GM18907 (cell line): ENCODE measurements around the gene CACNB4.

Source experiments
- ATAC-seq: cut with Tn5 transposase; IDR thresholded peaks from one replicate; pipeline ENCODE4 v1.9.1; 2021; ENCODE audit warnings: mild to moderate bottlenecking, moderate library complexity; ENCODE audit not compliant: unreplicated experiment

Gene CACNB4

GRCh38 chr2:152089238-152089637 is 9.6 kb downstream of the CACNB4 start:
- no peak for ATAC-seq

DNA sequence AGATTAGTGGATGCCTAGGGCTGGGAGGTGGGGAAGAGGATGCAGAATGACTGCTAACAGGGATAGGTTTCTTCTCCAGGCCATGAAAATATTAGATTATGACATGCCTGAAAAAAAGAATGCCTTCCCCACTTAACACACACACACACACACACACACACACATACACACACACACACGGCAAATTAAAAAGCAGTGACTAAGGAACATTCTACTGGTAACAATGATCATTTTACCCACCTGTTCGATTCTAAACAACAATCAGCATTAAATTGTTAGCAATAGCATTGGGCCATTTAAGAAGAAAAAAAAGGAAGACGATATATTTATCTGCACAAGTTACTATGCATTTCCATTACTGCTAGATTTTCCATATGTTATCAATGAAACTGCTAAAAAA is 10.8 kb downstream of the CACNB4 start:
- ATAC-seq, result no peak

GRCh38 chr2:152086231-152086630 is 12.6 kb downstream of the CACNB4 start:
- no peak for ATAC-seq

GRCh38 chr2:152084076-152084475 is 14.8 kb downstream of the CACNB4 start:
- no peak for ATAC-seq

DNA sequence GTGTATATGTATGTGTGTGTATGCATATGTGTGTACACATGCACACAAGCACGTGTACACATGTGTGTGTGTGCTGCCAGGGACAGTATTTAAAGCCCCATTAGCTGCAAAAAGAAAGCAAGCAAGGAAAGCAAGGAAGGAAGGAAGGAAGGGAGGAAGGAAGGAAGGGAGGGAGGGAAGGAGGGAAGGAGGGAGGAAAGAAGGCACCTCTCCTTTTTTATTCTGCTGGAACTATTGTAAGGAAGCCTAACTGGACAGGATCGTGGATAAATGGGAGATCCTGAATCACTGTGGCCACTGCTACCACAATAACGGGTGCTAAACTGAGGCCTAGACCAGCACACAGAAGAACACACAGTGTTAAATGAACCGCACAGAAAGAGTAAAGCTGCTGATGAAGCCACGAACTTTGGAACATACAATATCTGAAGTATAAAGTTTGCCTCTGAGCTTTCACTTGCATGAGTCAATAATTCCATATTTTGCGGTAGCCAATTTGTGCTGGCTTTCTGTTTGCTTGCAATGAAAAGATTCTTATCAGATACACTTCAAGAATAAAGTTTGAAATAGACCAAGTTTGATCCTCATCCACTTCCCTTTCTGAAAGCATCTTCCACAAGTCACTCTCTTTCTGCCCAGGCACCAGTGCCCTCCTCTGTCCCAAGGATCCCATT is 15.5 kb downstream of the CACNB4 start:
- ATAC-seq, result no peak

DNA sequence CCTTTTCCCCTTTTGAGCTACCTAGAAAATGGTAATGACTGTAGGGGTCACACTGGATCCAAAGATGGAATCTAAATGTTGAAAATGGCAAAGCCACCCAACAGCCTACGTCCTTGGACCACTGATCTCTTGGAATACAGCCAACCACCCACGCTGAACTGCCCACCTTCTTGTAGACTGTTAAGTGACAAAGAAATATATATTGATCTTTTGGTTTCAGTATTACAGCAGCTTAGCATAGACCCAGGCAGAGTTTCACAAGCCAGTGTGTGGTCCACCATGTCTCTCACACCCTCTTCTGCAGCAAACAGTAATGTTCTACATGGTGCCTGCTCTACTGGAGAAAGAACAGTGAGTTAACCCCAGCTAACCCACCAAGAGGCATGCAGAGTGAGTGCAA is 20.2 kb downstream of the CACNB4 start:
- ATAC-seq, result peak; percentile 84

GRCh38 chr2:152078023-152078422 is 20.8 kb downstream of the CACNB4 start:
- ATAC-seq, result no peak

DNA sequence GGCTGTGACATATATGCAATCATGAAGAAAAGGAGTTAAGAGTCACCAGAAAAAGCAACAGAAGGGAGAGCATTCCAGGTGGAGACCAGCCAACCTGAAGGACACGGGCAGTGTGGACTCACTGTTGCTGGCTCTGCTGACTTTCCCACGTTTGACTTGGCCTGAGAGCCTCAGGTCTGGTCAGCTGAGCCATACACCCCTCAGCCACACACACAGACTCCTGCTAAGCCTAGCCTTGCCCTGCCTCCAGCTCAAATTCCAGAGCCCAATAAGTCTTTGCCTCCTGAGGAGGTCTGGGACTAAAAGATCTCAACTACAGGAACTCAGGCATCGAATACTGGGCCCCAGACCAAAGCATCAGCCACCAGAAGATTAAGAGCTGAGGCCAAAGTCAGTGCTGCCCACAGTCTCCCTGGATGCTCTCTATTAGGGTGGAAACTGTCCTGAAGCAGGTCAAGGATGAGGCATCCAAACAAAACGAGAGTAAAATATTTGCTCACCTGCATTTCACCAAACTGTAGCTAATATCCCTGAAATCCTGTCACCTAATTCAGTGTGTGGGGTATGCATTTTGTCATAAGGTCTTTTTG is 23.3 kb downstream of the CACNB4 start:
- ATAC-seq, result no peak

DNA sequence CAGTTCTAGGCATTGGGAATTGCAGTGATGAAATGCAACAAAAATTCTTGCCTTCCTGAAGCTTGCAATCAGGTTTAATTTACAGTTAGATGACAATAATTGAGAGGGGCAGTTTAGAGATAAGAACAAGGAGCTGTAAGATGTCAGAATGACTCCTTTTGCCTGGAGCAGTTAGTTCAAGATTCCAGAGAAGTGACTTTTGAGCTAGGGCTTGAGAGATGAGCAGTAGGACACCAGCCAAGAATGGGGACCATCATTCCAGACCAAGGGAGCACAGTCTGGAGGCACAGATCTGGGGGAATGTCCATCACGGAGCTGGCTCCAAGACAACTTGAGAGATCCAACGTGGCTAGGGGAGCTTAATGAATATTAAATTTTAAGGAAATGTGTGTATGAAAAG is 26.8 kb downstream of the CACNB4 start:
- no peak for ATAC-seq

GRCh38 chr2:152071518-152071917 is 27.3 kb downstream of the CACNB4 start:
- no peak for ATAC-seq

DNA sequence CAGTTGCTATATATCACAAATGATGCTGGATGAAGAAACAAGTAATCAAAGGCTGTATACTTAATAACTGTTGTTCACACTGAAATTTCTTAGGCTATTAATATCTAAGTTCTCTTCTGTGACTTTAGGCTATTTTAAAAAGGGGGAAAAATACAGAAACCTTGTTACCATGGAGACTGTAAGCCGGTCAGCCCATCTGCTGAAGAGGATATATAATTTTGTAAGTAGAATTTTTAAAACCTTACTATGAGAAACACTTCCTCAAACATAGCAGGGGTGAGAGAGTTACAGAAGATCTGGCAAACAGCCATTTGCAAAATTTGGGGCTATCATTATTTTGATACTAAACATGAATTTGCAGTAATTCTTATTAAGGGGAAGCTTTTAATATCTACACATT is 27.8 kb downstream of the CACNB4 start:
- ATAC-seq, result peak; percentile 62

GRCh38 chr2:152068226-152068625 is 30.6 kb downstream of the CACNB4 start:
- ATAC-seq, result no peak

DNA sequence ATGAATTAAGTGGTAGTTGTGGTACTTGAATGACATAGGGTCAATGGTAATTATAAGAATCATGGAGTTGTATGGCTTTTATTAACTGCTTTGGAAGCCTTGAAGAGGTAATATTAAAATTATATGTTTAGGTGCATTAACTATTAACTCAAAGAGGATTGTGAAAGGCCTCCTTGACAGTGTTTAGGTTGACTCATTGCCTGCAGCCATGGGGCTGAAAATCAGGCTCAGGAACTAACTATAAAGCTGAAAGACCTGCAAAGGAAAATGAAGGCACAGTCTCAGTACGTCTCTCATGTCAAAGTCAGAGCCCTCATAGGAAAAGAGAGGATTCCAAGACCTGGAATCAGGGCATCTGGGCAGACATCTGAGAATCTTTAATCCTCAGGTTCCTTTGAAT is 31.0 kb downstream of the CACNB4 start:
- no peak for ATAC-seq

- no peak for ATAC-seq
Measured at GRCh38 chr2:152065945-152066344, 32.9 kb downstream of the CACNB4 start.

GRCh38 chr2:152064001-152064400 is 34.8 kb downstream of the CACNB4 start:
- no peak for ATAC-seq

- no peak for ATAC-seq
Measured at GRCh38 chr2:152063325-152063924, 35.4 kb downstream of the CACNB4 start.

- peak; percentile 78 for ATAC-seq
Measured at GRCh38 chr2:152062125-152063091, 36.4 kb downstream of the CACNB4 start.

DNA sequence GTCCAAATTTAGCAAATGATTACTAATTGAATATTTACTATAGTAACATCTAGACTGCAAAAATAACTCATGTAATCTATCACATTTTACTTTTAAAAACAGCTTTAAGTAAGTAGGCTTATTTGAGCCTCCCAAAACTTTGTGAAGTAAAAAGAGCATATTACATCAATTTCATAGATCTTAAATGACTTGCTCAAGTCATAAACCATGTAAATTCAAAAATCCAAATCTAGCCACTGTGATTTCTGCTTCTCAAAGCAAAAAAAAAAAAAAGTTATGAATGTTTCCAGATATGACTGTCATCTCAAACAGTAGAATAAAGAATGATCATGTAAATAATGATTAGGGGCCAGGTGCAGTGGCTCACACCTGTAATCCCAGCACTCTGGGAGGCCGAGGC is 37.5 kb downstream of the CACNB4 start:
- ATAC-seq, result no peak

DNA sequence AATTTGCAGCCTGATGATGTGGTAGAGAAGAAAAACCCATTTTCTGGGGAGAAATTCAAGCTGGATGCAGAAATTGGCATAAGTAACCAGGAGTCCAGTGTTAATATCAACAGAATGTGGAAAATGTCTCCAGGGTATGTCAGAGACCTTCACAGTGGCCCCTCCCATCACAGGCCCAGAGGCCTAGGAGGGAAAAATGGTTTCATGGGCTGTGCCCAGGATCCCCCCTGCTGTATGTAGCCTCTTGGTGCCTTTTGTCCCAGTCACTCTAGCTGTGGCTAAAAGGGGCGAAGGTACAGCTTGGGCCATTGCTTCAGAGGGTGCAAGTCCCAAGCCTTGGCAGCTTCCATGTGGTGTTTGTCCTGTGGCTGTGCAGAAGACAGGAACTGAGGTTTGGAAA is 40.2 kb downstream of the CACNB4 start:
- no peak for ATAC-seq

GRCh38 chr2:152056418-152056817 is 42.4 kb downstream of the CACNB4 start:
- no peak for ATAC-seq

GRCh38 chr2:152055366-152056108 is 43.3 kb downstream of the CACNB4 start:
- ATAC-seq, result peak; percentile 62
